Large intestine (tissue), 3 donors: ENCODE measurements around the gene AMOTL2. TPM values are rescaled to one million over a fixed set of nuclear protein-coding genes. Genes with fewer than 3 reads are reported as not detected.

ENCODE experiments used
- DNase-seq, 2 donors: peaks; one replicate each; pipeline versions ENCODE4 v3.0.0 to v3.0.0-alpha.2; 2013
- H3K27ac ChIP-seq: one replicate; pipeline ENCODE4 v1.5.1; 2013; ENCODE audit warnings: low read length
- H3K27me3 ChIP-seq: 2 replicates; pipeline ENCODE4 v1.6.1; 2013; ENCODE audit warnings: low read length; ENCODE audit not compliant: control insufficient read depth, insufficient read depth
- H3K36me3 ChIP-seq: 2 replicates; pipeline ENCODE4 v1.6.1; 2013; ENCODE audit warnings: low read length; ENCODE audit not compliant: control insufficient read depth, insufficient read depth
- H3K4me1 ChIP-seq: one replicate; pipeline ENCODE4 v1.6.1; 2013; ENCODE audit warnings: low read length; ENCODE audit not compliant: control insufficient read depth, insufficient read depth
- H3K4me3 ChIP-seq: one replicate; pipeline ENCODE4 v1.5.1; 2013; ENCODE audit warnings: low read length
- H3K9me3 ChIP-seq: one replicate; pipeline ENCODE4 v1.6.1; 2013; ENCODE audit warnings: mild to moderate bottlenecking, low read depth, low read length, moderate library complexity; ENCODE audit not compliant: control insufficient read depth
- WGBS: methylation state at CpG from one replicate; pipeline ENCODE4 v1.1.5; 2013; ENCODE audit warnings: low lambda C conversion rate; ENCODE audit not compliant: insufficient coverage; 5-methylcytosine and 5-hydroxymethylcytosine counted together
- polyA plus RNA-seq: library from polyadenylated mRNA; unstranded; fragments of 120-200 nt; gene quantifications from one replicate; pipeline ENCODE4 v1.2.1, GENCODE V29; 2013

AMOTL2 gene
- polyA plus RNA-seq, 1 donor, result 36.0 TPM

DNA sequence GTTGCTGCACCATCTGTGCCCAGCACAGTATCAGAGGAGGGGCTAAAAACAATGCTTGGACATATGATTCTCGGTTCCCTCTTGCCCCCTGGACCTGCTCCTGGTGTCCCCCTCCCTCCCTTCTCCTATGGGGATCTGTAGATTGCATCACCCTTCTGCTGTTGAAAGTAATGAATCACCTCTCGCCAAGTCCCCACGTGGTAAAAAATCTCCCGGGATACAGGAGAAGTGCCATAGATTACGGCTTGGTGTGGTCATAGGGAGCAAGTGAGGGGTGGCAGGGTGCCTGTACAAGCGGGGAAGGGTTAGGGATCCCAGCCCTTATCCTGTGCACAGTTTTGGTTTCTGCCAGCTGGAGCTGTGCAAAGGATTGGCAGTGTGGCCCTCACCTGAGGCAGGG is 37.7 kb downstream of the AMOTL2 start:
- Histone ChIP-seq H3K9me3 (no peaks in the 10 kb centered on the region), H3K27ac (peak overlapping the region; percentile 5), H3K36me3 (no peaks in the 10 kb centered on the region), H3K4me3 (no peak overlapping the region), H3K4me1 (peaks cover 61% of the 10 kb centered on the region), H3K27me3 (no peaks in the 10 kb centered on the region)
- DNase-seq, result peak; percentile 69 to 80
- no CpG with 5 or more reads among the region's 6 CpGs for WGBS

GRCh38 chr3:134334901-134335280 is 39.4 kb downstream of the AMOTL2 start:
- H3K36me3 ChIP-seq, result no peaks in the 10 kb centered on the region
- peak in 1 of 2 donors; percentile 46 for DNase-seq
- H3K4me1 ChIP-seq, result peaks cover 59% of the 10 kb centered on the region
- H3K27ac ChIP-seq, result peak overlapping the region; percentile 37
- no peaks in the 10 kb centered on the region for H3K27me3 ChIP-seq
- H3K9me3 ChIP-seq, result no peaks in the 10 kb centered on the region
- H3K4me3 ChIP-seq, result no peak overlapping the region
- no CpG with 5 or more reads among the region's 2 CpGs for WGBS

DNA sequence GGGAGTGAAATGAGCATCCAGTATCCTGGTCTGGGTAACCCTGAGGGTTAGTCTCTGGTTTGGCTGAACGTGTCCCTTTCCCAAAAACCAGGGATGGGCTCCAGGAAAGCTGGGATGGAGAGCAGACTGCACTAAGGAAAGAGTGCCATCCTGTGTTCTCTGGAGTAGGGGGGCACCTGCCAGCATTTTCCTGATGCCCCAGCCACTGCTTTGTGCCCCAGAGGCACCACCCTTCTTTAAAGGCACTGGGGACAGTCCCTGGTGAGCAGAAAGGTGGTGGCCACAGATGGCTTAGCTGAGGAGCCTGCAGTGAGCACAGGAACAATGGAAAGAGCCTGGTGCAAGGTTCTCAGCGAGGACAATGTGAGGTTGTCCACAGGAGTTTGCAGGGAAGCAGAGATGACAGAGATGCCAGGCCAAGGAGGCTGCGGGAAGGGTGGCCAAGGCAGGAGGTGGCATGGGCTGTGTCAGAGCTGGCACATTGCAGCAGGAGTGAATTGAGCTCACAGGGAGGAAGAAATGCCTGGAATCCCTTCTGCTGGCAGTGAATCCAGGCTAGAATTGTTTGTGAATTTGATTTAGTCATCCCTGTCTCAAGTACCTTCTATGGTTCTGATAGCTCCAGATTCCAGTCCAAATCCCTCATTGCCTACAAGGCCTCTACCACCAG is 39.9 kb downstream of the AMOTL2 start:
- no CpG with 5 or more reads among the region's 3 CpGs for WGBS
- H3K27me3 ChIP-seq, result no peaks in the 10 kb centered on the region
- H3K9me3 ChIP-seq, result no peaks in the 10 kb centered on the region
- DNase-seq, result no peak
- H3K27ac ChIP-seq, result peak overlapping the region; percentile 37
- H3K4me1 ChIP-seq, result peaks cover 54% of the 10 kb centered on the region
- no peak overlapping the region for H3K4me3 ChIP-seq
- H3K36me3 ChIP-seq, result no peaks in the 10 kb centered on the region

GRCh38 chr3:134333522-134334181 is 40.6 kb downstream of the AMOTL2 start:
- H3K9me3 ChIP-seq, result no peaks in the 10 kb centered on the region
- WGBS, result 40% methylated on average over 1 of the region's 10 CpGs
- H3K27ac ChIP-seq, result peak overlapping the region; percentile 37
- no peaks in the 10 kb centered on the region for H3K27me3 ChIP-seq
- H3K4me1 ChIP-seq, result peaks cover 49% of the 10 kb centered on the region
- no peaks in the 10 kb centered on the region for H3K36me3 ChIP-seq
- DNase-seq, result peak in 1 of 2 donors; percentile 48
- no peak overlapping the region for H3K4me3 ChIP-seq

DNA sequence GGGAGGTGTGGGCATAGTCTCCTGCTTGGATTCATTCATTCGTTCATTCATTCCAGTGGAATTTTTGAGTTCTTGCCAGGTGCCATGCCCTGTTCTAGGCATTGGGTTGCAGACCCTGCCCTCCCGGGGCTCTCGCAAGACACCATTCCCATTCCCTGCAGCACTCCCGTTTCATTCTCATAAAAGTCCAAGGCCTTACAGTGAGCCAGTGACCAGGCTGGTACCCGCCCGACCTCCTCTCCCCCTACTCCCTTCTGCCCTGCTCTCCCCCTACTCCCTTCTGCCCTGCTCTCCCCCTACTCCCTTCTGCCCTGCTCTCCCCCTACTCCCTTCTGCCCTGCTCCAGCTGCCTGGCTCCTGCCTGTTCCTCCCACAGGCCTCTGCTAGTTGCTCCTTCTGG is 41.9 kb downstream of the AMOTL2 start:
- Histone ChIP-seq H3K9me3 (no peaks in the 10 kb centered on the region), H3K27ac (peak overlapping the region; percentile 21), H3K27me3 (no peaks in the 10 kb centered on the region), H3K4me1 (peaks cover 50% of the 10 kb centered on the region), H3K4me3 (no peak overlapping the region), H3K36me3 (no peaks in the 10 kb centered on the region)
- no peak for DNase-seq
- no CpG with 5 or more reads among the region's 6 CpGs for WGBS

DNA sequence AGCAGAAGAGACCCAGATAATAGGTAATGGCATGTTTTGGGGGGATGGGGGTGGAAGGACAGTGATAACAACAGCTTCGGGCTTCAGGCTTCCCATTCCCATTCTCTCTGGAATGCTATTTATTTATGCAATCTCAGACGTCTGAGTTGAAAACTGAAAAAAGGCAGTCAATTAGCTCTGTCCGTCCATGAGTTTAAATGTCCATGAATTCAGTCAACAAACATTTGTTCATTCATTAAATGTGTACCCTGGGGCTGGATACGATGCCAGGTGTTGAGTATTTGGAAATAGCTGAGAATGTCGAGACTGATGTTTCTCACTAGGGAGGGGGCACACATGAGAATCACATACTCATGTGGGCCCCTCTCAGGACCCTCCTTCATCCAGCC is 42.4 kb downstream of the AMOTL2 start:
- Histone ChIP-seq H3K27ac (peak overlapping the region; percentile 21), H3K36me3 (no peaks in the 10 kb centered on the region), H3K9me3 (no peaks in the 10 kb centered on the region), H3K4me1 (peaks cover 48% of the 10 kb centered on the region), H3K27me3 (no peaks in the 10 kb centered on the region), H3K4me3 (no peak overlapping the region)
- DNase-seq, result no peak
- 100% methylated on average over 1 of the region's 5 CpGs for WGBS

DNA sequence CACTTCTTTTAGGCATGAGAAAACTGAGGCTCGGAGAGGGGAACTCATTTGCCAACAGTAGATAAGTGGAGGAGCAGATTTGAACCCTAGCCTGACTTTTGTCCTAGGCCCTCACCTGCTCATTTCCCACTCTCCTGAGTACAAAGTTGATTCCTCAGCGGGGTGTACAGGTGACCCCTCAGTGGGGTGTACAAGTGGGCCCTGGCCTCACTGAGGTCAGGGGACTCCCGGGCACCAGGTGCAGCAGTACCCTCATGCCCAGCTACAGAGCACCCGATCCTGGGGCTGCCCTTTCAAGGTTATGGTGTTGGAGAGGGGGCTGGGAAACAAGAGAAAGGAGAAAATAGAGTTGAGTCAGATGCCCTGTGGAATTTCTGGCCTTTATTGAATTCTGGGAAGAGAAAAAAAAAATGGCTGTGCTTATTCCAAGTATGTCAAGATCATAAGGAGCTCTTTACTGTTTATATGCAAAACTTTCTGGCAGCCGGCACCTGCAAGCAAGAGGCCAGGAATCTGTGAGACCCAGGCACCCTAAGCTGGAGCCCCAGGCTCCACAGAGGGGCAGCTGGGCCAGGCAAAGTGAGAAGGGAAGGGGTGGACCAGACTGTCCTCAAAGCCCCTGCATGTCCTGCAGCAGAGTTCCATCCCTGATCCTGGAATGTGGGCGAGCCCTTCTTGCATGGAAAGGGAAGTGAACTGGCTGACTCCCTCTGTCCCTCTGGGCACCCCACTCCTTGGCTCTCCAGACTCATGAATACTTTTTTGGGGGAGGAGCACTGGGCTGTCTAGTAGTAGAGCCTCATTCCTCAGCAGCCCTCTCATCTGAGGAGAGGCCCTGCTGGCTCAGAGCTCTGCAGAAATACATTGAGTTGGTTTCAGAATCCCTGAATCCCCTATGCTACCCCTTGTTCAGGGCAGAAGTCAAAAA is 43.1 kb downstream of the AMOTL2 start:
- H3K4me1 ChIP-seq, result peaks cover 49% of the 10 kb centered on the region
- no peaks in the 10 kb centered on the region for H3K27me3 ChIP-seq
- H3K4me3 ChIP-seq, result no peak overlapping the region
- H3K36me3 ChIP-seq, result no peaks in the 10 kb centered on the region
- 50% methylated on average over 1 of the region's 6 CpGs for WGBS
- no peaks in the 10 kb centered on the region for H3K9me3 ChIP-seq
- H3K27ac ChIP-seq, result no peak overlapping the region
- DNase-seq, result no peak

DNA sequence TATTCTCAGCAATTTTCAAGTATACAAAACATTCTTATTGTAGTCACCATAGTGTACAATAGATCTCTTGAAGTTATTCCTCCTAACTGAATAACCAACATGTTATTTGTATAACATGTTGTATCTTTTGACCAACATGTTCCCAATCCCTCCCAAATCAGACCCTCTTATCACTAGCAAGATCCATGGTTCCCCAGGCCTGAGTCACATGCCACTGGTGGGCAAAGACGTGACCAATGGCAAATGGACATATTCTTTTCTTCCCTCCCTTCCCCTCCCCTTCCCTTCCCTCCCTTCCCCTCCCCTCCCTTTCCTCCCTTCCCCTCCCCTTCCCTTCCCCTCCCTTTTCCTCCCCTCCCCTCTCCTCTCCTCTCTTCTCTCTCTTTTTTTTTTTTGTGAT is 45.4 kb downstream of the AMOTL2 start:
- no peak for DNase-seq
- Histone ChIP-seq H3K36me3 (no peaks in the 10 kb centered on the region), H3K27me3 (no peaks in the 10 kb centered on the region), H3K4me1 (peaks cover 38% of the 10 kb centered on the region), H3K9me3 (no peaks in the 10 kb centered on the region), H3K4me3 (no peak overlapping the region), H3K27ac (no peak overlapping the region)
- WGBS, result no CpG with 5 or more reads among the region's 1 CpG

GRCh38 chr3:134328147-134328591 is 46.1 kb downstream of the AMOTL2 start:
- Histone ChIP-seq H3K36me3 (no peaks in the 10 kb centered on the region), H3K4me1 (peaks cover 34% of the 10 kb centered on the region), H3K27me3 (no peaks in the 10 kb centered on the region), H3K27ac (no peak overlapping the region), H3K9me3 (no peaks in the 10 kb centered on the region), H3K4me3 (no peak overlapping the region)
- DNase-seq, result no peak
- whole genome bisulfite sequencing, result no CpG with 5 or more reads among the region's 6 CpGs

DNA sequence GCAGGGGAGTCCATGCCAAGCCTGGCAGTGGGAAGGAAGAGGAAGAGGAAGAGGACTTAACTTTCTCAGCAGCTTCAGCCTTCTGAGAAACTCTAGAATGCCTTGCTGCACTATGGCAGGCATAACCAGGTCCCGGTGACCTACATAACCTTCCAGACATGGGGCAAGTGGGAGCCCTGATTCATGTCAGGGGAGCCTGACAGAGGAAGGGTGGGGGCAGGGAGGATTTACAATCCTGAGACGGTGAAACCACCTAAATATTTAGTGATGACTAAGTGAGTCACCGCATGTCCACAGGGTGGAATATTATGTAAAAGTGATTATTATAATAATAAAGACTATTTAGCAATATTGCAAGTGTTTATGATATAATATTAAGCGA is 46.7 kb downstream of the AMOTL2 start:
- Histone ChIP-seq H3K27ac (no peak overlapping the region), H3K4me3 (no peak overlapping the region), H3K36me3 (no peaks in the 10 kb centered on the region), H3K9me3 (no peaks in the 10 kb centered on the region), H3K27me3 (no peaks in the 10 kb centered on the region), H3K4me1 (peaks cover 34% of the 10 kb centered on the region)
- no peak for DNase-seq
- 86% methylated on average over 2 of the region's 4 CpGs for WGBS
